Measurements from ENCODE around the gene CAMSAP1.

CAMSAP1 gene

DNA sequence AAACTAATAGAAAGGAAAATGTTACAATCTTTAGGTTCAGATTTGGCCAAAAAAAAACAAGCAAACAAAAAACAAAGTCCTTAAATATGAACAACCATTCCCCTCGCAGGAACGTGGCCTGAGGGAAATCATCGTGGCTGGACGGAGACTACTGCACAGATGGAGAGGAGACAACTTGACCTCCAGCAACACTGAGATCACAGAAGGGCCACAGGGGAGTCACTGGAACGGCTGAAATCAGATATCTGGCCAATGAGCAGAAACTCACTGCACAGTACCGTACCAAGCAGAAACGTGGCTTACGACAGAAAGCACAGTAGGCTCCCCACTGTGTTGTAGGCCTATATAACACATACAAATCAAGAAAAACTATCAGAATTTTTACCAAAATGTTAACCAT lies 27.7 kb downstream of the CAMSAP1 start:
- Histone ChIP-seq H3K4me1 (ENCODE audit: control insufficient read depth in 1 of 2, insufficient read depth in 2 of 2, low read length in 2 of 2) (no peaks in the 10 kb centered on the region), H3K9me3 (ENCODE audit: control insufficient read depth in 1 of 2, low read length in 2 of 2) (no peaks in the 10 kb centered on the region), H3K36me3 (ENCODE audit: control insufficient read depth in 1 of 2, insufficient read depth in 2 of 2, low read length in 2 of 2) (peaks cover 0 to 5% of the 10 kb centered on the region in 2 donors), H3K9ac (ENCODE audit: low read depth in 1 of 2, low read length in 2 of 2) (no peak overlapping the region), H3K27me3 (ENCODE audit: control insufficient read depth in 1 of 2, insufficient read depth in 2 of 2, low read length in 2 of 2) (no peaks in the 10 kb centered on the region), H3K4me3 (ENCODE audit: low read depth in 1 of 2, low read length in 2 of 2) (no peak overlapping the region), H3K27ac (ENCODE audit: low read depth, low read length) (no peak overlapping the region)

DNA sequence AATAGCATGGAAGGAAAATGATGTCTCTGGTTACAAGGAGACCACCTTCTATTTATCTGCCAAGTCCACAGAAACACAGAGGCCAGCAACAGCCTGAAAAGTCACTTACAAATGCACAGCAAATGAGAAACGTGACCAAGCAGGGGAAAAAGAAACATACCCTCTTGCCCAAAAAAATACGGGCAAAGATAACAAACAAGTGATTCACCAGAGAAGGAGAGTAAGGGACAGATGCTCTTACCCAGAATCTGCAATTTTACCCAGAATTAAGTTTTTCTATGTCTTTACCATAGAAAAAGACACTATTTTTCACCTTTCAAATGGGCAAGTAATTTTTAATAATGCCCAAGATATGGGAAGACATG lies 28.1 kb downstream of the CAMSAP1 start:
- H3K9ac ChIP-seq (ENCODE audit: low read depth in 1 of 2, low read length in 2 of 2): no peak overlapping the region
- H3K4me3 ChIP-seq (ENCODE audit: low read depth in 1 of 2, low read length in 2 of 2): no peak overlapping the region
- H3K36me3 ChIP-seq (ENCODE audit: control insufficient read depth in 1 of 2, insufficient read depth in 2 of 2, low read length in 2 of 2): peaks cover 0 to 5% of the 10 kb centered on the region in 2 donors
- H3K27ac ChIP-seq (ENCODE audit: low read depth, low read length): no peak overlapping the region
- H3K4me1 ChIP-seq (ENCODE audit: control insufficient read depth in 1 of 2, insufficient read depth in 2 of 2, low read length in 2 of 2): no peaks in the 10 kb centered on the region
- H3K27me3 ChIP-seq (ENCODE audit: control insufficient read depth in 1 of 2, insufficient read depth in 2 of 2, low read length in 2 of 2): no peaks in the 10 kb centered on the region
- no peaks in the 10 kb centered on the region for H3K9me3 ChIP-seq (ENCODE audit: control insufficient read depth in 1 of 2, low read length in 2 of 2)

DNA sequence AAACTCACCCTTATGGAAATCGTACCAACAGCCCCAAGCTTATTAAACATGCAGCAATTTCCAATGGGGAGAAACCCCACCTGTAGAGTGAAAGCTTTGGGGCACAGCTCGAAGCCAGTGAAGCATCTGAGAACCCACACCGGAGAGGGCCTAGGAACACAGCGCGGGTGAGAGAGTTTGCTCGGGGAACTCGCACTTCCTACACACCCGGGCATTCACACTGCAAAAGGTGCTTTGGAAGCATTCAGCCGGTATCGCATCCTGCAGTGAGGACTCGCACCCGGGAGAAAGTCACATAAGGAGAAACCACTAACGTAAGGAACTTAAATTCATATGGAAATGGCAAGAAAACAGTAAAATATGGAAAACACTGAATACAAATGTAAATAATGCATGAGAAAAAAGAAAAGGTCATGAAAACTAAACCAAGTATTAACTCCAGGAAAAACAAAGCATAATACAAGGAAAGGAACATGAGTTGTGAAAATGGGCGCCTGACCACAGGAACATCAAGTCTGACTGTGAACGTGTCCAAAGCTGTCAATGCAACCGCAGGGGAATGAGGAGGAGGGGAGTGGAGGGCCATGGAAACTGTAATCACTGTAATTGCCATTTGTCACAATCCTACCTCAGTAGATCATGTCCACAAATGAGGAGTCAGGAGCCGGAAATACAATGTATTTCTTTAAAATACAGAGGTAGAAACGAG lies 28.7 kb downstream of the CAMSAP1 start:
- no peak overlapping the region for H3K27ac ChIP-seq (ENCODE audit: low read depth, low read length)
- peaks cover 0 to 5% of the 10 kb centered on the region in 2 donors for H3K36me3 ChIP-seq (ENCODE audit: control insufficient read depth in 1 of 2, insufficient read depth in 2 of 2, low read length in 2 of 2)
- H3K9me3 ChIP-seq (ENCODE audit: control insufficient read depth in 1 of 2, low read length in 2 of 2): no peaks in the 10 kb centered on the region
- H3K9ac ChIP-seq (ENCODE audit: low read depth in 1 of 2, low read length in 2 of 2): no peak overlapping the region
- no peaks in the 10 kb centered on the region for H3K27me3 ChIP-seq (ENCODE audit: control insufficient read depth in 1 of 2, insufficient read depth in 2 of 2, low read length in 2 of 2)
- H3K4me3 ChIP-seq (ENCODE audit: low read depth in 1 of 2, low read length in 2 of 2): no peak overlapping the region
- H3K4me1 ChIP-seq (ENCODE audit: control insufficient read depth in 1 of 2, insufficient read depth in 2 of 2, low read length in 2 of 2): no peaks in the 10 kb centered on the region

DNA sequence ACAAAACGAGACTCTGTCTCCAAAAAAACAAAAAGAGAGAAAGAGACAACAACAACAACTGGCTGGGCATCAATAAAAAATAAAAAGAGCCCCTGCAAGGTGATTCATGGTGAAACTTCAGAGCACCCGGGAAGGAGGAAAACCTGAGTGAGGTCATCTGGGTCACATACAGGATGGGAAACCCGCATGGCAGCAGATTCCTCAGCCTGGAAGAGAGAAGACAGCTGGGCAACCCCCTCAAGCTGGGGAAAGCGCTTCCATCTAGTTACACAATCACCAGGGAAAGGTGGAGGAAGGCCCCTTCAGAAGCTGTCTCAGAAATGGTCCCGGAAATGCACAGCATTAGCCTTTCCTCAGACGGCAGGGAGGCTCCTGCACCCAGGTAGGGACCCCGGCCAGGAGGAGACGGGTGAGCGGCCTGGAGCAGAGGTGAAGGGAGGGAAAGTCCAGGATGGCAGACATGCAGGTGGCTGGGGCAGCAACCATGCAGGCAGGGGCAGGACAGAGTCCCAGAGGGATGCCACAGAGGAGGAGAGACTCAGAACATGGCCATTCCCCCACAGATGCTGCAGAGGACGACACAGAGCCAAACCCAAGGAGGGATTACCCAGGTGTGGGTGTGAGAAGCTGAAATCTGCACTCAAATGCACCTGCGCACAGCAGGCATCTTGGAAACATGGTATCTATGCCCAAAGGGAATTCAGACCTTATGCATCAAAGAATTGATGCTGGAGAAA lies 29.4 kb downstream of the CAMSAP1 start:
- no peak overlapping the region for H3K9ac ChIP-seq (ENCODE audit: low read depth in 1 of 2, low read length in 2 of 2)
- H3K4me1 ChIP-seq (ENCODE audit: control insufficient read depth in 1 of 2, insufficient read depth in 2 of 2, low read length in 2 of 2): no peaks in the 10 kb centered on the region
- H3K27me3 ChIP-seq (ENCODE audit: control insufficient read depth in 1 of 2, insufficient read depth in 2 of 2, low read length in 2 of 2): no peaks in the 10 kb centered on the region
- H3K4me3 ChIP-seq (ENCODE audit: low read depth in 1 of 2, low read length in 2 of 2): no peak overlapping the region
- no peak overlapping the region for H3K27ac ChIP-seq (ENCODE audit: low read depth, low read length)
- no peaks in the 10 kb centered on the region for H3K9me3 ChIP-seq (ENCODE audit: control insufficient read depth in 1 of 2, low read length in 2 of 2)
- peaks cover 0 to 5% of the 10 kb centered on the region in 2 donors for H3K36me3 ChIP-seq (ENCODE audit: control insufficient read depth in 1 of 2, insufficient read depth in 2 of 2, low read length in 2 of 2)

DNA sequence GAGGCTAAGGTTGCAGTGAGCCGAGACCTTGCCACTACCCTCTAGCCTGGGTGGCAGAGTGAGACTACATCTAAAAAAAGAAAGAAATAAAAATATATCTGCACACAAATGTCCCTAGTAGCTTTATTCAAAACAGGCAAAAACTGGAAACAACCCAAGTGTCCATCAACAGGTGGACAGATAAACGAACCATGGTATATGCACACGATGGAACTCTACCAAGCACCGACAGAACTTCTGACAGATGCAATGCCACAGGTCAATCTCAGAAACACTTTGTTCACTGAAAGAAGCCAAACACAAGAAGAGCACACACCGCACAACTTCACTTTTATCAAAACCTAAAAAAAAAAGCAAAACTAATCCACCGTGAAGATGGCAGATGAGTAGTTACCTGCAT lies 30.4 kb downstream of the CAMSAP1 start:
- Histone ChIP-seq H3K36me3 (ENCODE audit: control insufficient read depth in 1 of 2, insufficient read depth in 2 of 2, low read length in 2 of 2) (peaks cover 0 to 5% of the 10 kb centered on the region in 2 donors), H3K9ac (ENCODE audit: low read depth in 1 of 2, low read length in 2 of 2) (no peak overlapping the region), H3K4me3 (ENCODE audit: low read depth in 1 of 2, low read length in 2 of 2) (no peak overlapping the region), H3K27ac (ENCODE audit: low read depth, low read length) (no peak overlapping the region), H3K9me3 (ENCODE audit: control insufficient read depth in 1 of 2, low read length in 2 of 2) (no peaks in the 10 kb centered on the region), H3K4me1 (ENCODE audit: control insufficient read depth in 1 of 2, insufficient read depth in 2 of 2, low read length in 2 of 2) (no peaks in the 10 kb centered on the region), H3K27me3 (ENCODE audit: control insufficient read depth in 1 of 2, insufficient read depth in 2 of 2, low read length in 2 of 2) (no peaks in the 10 kb centered on the region)

DNA sequence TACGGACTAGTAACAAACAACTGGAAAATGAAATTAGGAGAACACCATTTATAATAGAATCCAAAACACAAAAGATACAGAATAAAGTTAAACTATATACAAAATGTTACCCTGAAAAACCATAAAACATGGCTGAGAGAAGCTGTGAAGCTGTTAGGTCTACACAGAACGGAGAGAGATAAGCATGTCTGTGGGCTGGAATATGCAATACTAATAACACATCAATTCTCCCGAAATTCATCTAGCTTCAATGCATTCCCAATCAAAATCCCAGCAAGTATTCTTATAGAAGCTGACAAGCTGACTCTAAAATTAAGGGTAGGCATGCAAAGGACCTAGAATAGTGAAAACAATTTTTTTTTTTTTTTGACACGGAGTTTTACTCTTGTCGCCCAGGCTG lies 32.5 kb downstream of the CAMSAP1 start:
- H3K9me3 ChIP-seq (ENCODE audit: control insufficient read depth in 1 of 2, low read length in 2 of 2): no peaks in the 10 kb centered on the region
- H3K4me1 ChIP-seq (ENCODE audit: control insufficient read depth in 1 of 2, insufficient read depth in 2 of 2, low read length in 2 of 2): no peaks in the 10 kb centered on the region
- H3K27ac ChIP-seq (ENCODE audit: low read depth, low read length): no peak overlapping the region
- no peaks in the 10 kb centered on the region for H3K27me3 ChIP-seq (ENCODE audit: control insufficient read depth in 1 of 2, insufficient read depth in 2 of 2, low read length in 2 of 2)
- no peak overlapping the region for H3K9ac ChIP-seq (ENCODE audit: low read depth in 1 of 2, low read length in 2 of 2)
- H3K4me3 ChIP-seq (ENCODE audit: low read depth in 1 of 2, low read length in 2 of 2): no peak overlapping the region
- H3K36me3 ChIP-seq (ENCODE audit: control insufficient read depth in 1 of 2, insufficient read depth in 2 of 2, low read length in 2 of 2): no peaks in the 10 kb centered on the region

DNA sequence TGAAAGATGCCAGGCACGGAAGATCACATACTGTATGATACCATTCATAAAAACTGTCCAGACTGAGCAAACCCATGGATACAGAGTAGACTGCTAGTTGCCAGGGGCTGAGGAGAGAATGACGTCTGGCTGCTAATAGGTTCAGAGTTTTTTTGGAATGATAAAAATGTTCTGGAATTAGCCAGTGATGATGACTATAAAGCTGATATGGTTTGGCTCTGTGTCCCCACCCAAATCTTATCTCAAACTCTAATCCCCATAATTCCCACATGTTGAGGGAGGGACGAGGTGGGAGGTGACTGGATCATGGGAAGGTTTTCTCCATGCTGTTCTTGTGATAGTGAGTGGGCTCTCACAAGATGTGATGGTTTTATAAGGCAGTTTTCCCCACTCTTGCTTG lies 37.4 kb downstream of the CAMSAP1 start:
- H3K36me3 ChIP-seq (ENCODE audit: control insufficient read depth in 1 of 2, insufficient read depth in 2 of 2, low read length in 2 of 2): peaks cover 0 to 10% of the 10 kb centered on the region in 2 donors

DNA sequence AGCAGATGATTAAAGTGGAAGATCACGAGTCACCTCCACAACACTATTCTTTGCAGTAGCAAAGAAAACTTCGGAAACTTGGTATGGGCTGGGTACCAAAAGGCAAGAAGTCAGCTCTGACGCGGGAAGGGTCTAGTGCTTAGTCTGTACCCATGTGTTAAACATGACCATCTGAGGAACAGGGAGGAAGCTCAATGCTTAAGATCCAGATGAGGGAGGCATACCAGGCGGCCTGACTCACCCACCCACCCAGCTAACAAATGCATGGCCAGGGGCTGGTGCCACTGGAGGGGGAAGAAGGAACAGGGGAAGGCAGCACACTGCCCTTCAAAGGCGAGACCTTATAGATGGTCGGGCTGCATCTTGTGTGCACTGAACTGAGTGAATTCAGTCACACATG lies 41.8 kb downstream of the CAMSAP1 start:
- H3K36me3 ChIP-seq (ENCODE audit: control insufficient read depth in 1 of 2, insufficient read depth in 2 of 2, low read length in 2 of 2): peaks cover 0 to 10% of the 10 kb centered on the region in 2 donors
- H3K27ac ChIP-seq (ENCODE audit: low read depth, low read length): no peak overlapping the region
- H3K9ac ChIP-seq (ENCODE audit: low read depth in 1 of 2, low read length in 2 of 2): no peak overlapping the region
- no peak overlapping the region for H3K4me3 ChIP-seq (ENCODE audit: low read depth in 1 of 2, low read length in 2 of 2)
- H3K27me3 ChIP-seq (ENCODE audit: control insufficient read depth in 1 of 2, insufficient read depth in 2 of 2, low read length in 2 of 2): no peaks in the 10 kb centered on the region
- H3K9me3 ChIP-seq (ENCODE audit: control insufficient read depth in 1 of 2, low read length in 2 of 2): no peaks in the 10 kb centered on the region
- no peaks in the 10 kb centered on the region for H3K4me1 ChIP-seq (ENCODE audit: control insufficient read depth in 1 of 2, insufficient read depth in 2 of 2, low read length in 2 of 2)

More for the DNA sequence above, 37.4 kb downstream of the CAMSAP1 start:
- Histone ChIP-seq H3K4me1 (ENCODE audit: control insufficient read depth in 1 of 2, insufficient read depth in 2 of 2, low read length in 2 of 2) (no peaks in the 10 kb centered on the region), H3K27ac (ENCODE audit: low read depth, low read length) (no peak overlapping the region), H3K27me3 (ENCODE audit: control insufficient read depth in 1 of 2, insufficient read depth in 2 of 2, low read length in 2 of 2) (no peaks in the 10 kb centered on the region), H3K9me3 (ENCODE audit: control insufficient read depth in 1 of 2, low read length in 2 of 2) (no peaks in the 10 kb centered on the region), H3K4me3 (ENCODE audit: low read depth in 1 of 2, low read length in 2 of 2) (no peak overlapping the region), H3K9ac (ENCODE audit: low read depth in 1 of 2, low read length in 2 of 2) (no peak overlapping the region)

DNA sequence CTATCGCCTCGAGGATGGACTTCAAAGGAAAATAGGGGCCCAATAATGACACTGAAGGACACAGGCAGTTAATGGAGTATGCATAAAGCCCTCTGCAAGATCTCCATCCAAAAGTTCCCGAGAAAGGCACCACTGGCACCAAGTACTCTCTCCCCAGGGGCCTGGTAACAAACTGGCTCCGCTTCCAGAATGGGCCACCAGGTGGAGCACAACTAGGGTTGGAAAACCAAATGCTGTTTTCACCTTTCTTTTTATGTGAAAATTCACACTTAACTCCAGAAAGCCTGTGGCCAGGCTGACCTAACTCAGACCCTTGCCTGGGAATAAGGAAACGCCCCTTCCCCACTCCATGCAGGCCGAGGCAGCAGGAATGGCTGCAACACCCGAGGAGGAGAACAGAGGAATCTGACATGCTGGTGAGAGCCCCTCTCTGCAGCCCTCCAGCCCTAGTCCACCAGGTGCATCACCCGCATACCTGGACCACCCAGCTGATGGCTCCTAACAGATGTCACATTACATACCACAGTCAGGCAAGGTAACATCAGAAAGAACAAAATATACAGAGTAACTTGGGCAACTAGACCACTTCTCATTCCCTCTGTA lies 42.8 kb downstream of the CAMSAP1 start:
- Histone ChIP-seq H3K9ac (ENCODE audit: low read depth in 1 of 2, low read length in 2 of 2) (no peak overlapping the region), H3K9me3 (ENCODE audit: control insufficient read depth in 1 of 2, low read length in 2 of 2) (no peaks in the 10 kb centered on the region), H3K4me3 (ENCODE audit: low read depth in 1 of 2, low read length in 2 of 2) (no peak overlapping the region), H3K36me3 (ENCODE audit: control insufficient read depth in 1 of 2, insufficient read depth in 2 of 2, low read length in 2 of 2) (peaks cover 0 to 10% of the 10 kb centered on the region in 2 donors), H3K27ac (ENCODE audit: low read depth, low read length) (no peak overlapping the region), H3K4me1 (ENCODE audit: control insufficient read depth in 1 of 2, insufficient read depth in 2 of 2, low read length in 2 of 2) (no peaks in the 10 kb centered on the region), H3K27me3 (ENCODE audit: control insufficient read depth in 1 of 2, insufficient read depth in 2 of 2, low read length in 2 of 2) (no peaks in the 10 kb centered on the region)

DNA sequence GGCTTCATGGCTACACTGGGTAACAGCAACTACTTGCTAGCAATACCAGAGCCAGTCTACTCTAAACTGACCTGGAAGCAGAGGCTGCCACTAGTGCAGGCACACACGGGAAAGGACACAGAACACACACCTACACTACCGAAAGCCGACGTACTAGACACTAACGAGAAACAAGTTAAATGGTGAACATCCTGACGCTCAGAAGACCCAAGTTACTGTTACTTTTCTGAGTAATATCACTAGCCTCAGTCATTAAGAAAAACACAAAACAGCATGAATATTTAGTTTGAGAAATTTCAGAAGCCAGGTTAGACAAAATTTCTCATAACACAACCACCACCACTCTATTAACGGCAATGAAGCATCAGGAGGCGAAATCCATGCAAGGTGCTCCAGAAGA lies 44.5 kb downstream of the CAMSAP1 start:
- H3K27ac ChIP-seq (ENCODE audit: low read depth, low read length): no peak overlapping the region
- peaks cover 0 to 10% of the 10 kb centered on the region in 2 donors for H3K36me3 ChIP-seq (ENCODE audit: control insufficient read depth in 1 of 2, insufficient read depth in 2 of 2, low read length in 2 of 2)
- no peaks in the 10 kb centered on the region for H3K27me3 ChIP-seq (ENCODE audit: control insufficient read depth in 1 of 2, insufficient read depth in 2 of 2, low read length in 2 of 2)
- no peak overlapping the region for H3K4me3 ChIP-seq (ENCODE audit: low read depth in 1 of 2, low read length in 2 of 2)
- H3K9me3 ChIP-seq (ENCODE audit: control insufficient read depth in 1 of 2, low read length in 2 of 2): no peaks in the 10 kb centered on the region
- H3K4me1 ChIP-seq (ENCODE audit: control insufficient read depth in 1 of 2, insufficient read depth in 2 of 2, low read length in 2 of 2): no peaks in the 10 kb centered on the region
- H3K9ac ChIP-seq (ENCODE audit: low read depth in 1 of 2, low read length in 2 of 2): no peak overlapping the region
